GM12801 (cell line): ENCODE measurements around the gene MTRF1.

Experiments
- CTCF ChIP-seq: IDR thresholded peaks from one replicate; pipeline ENCODE4 v1.5.1; 2011; ENCODE audit warnings: control low read depth; ENCODE audit not compliant: insufficient read length; ENCODE audit errors: extremely low read depth

Gene MTRF1

GRCh38 chr13:41231786-41232185 lies 31.6 kb downstream of the MTRF1 start:
- TF ChIP-seq CTCF: no peak

- no peak for TF ChIP-seq CTCF
Observed at GRCh38 chr13:41231025-41231677, 32.2 kb downstream of the MTRF1 start.

- TF ChIP-seq CTCF: no peak
Observed at GRCh38 chr13:41229356-41229755, 34.0 kb downstream of the MTRF1 start.

- no peak for TF ChIP-seq CTCF
Observed at GRCh38 chr13:41224113-41225110, 39.0 kb downstream of the MTRF1 start.

- no peak for TF ChIP-seq CTCF
Observed at GRCh38 chr13:41222259-41222852, 41.0 kb downstream of the MTRF1 start.

GRCh38 chr13:41220401-41220800 lies 43.0 kb downstream of the MTRF1 start:
- TF ChIP-seq CTCF: no peak

GRCh38 chr13:41216160-41216559 lies 47.2 kb downstream of the MTRF1 start:
- TF ChIP-seq CTCF: no peak
